ENCODE measurements around the gene DEF6.

DNA sequence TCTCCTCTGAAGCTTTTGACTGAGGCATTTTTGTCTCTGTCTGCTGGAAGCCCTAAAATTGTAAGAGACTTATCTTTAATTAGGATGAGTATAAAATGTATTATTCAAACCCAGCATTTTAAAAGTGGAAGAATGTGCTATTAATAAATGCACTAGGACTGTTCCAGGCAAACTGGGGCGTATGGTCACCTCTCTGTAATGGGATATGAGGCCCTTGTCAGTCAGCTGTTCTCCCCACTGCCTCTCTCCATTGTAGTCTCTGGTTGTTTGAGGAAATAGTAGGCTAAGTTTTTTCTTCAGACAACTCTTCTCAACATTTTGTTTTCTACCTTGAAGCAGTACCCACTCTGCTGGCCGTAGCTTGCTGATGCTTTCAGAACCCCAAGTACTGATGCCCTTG is 14.3 kb upstream of the DEF6 start:
- TF ChIP-seq EZH2 (IDR thresholded peaks at IDR 0.05; ENCODE audit: insufficient read depth, low read length): no peak
- TF ChIP-seq, protein P1, sequence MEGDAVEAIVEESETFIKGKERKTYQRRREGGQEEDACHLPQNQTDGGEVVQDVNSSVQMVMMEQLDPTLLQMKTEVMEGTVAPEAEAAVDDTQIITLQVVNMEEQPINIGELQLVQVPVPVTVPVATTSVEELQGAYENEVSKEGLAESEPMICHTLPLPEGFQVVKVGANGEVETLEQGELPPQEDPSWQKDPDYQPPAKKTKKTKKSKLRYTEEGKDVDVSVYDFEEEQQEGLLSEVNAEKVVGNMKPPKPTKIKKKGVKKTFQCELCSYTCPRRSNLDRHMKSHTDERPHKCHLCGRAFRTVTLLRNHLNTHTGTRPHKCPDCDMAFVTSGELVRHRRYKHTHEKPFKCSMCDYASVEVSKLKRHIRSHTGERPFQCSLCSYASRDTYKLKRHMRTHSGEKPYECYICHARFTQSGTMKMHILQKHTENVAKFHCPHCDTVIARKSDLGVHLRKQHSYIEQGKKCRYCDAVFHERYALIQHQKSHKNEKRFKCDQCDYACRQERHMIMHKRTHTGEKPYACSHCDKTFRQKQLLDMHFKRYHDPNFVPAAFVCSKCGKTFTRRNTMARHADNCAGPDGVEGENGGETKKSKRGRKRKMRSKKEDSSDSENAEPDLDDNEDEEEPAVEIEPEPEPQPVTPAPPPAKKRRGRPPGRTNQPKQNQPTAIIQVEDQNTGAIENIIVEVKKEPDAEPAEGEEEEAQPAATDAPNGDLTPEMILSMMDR (IDR thresholded peaks at IDR 0.05; ENCODE audit: insufficient read depth, low read depth, low read length): no peak
